ENCODE measurements around the gene ENGASE.

Gene ENGASE

DNA sequence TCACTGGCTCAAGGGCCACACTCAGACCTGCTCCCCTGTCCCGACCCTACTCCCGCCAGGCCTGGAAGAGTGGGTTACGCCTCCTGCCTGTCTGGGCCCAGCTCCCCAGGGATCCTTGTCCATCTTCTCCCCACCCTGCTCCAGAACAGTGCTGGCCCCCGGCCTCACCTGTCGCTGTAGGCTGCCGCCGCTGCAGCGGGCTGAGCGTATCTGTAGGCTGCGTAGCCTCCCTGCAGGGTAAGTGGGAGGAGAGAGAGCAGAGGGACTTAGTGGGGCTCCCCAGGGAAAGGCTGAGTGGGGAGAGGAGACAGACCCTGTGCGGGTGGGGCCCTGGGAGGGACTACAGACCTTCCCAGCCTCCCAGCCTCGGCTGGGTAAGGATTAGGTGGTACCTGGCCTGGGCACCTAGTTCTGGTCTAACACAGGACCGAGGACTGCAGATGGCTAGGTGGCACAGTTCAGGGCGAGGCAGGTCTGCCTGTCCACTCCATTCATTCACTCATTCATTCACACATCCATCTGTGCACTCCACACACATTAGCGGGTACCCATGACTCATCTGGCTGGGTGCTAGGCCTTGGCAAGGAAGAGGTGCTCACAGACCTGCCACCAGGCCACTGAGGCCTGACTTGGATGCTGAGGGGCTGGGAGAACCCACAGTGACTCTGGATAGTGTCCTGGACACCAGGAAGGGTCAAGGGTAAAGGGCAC, 20.9 kb downstream of the ENGASE start:
- Histone ChIP-seq H3K27me3 (ENCODE audit: control insufficient read depth, insufficient read depth, low read length) (peaks cover 55% of the 10 kb centered on the region), H3K4me3 (ENCODE audit: low read length) (no peak overlapping the region), H3K9me3 (ENCODE audit: control insufficient read depth, low read length) (no peaks in the 10 kb centered on the region), H3K9ac (ENCODE audit: low read length) (no peak overlapping the region), H3K36me3 (ENCODE audit: control insufficient read depth, insufficient read depth, low read length) (no peaks in the 10 kb centered on the region), H3K4me1 (ENCODE audit: control insufficient read depth, insufficient read depth, low read length) (no peaks in the 10 kb centered on the region)

DNA sequence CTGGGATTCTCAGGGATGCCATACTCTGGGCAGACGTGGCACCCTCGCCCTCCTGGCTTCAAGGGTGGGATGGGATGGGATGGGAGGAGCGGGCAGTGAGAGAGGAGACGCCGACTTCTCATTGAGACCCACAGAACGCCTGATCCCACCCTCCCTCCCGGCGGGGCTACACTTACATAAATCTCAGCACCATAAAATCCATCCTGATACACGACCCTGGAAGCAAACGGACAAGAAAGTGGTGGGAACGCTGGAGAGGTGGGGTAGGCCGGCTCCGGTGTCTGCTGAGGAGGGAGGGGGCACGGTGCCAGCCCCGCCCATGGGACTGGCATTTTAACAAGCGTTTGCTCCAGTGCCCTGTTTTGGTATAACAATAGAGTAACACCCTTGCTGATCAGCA, 21.9 kb downstream of the ENGASE start:
- Histone ChIP-seq H3K4me1 (ENCODE audit: control insufficient read depth, insufficient read depth, low read length) (no peaks in the 10 kb centered on the region), H3K27me3 (ENCODE audit: control insufficient read depth, insufficient read depth, low read length) (peaks cover 55% of the 10 kb centered on the region), H3K9me3 (ENCODE audit: control insufficient read depth, low read length) (no peaks in the 10 kb centered on the region), H3K9ac (ENCODE audit: low read length) (no peak overlapping the region), H3K4me3 (ENCODE audit: low read length) (no peak overlapping the region), H3K36me3 (ENCODE audit: control insufficient read depth, insufficient read depth, low read length) (no peaks in the 10 kb centered on the region)

DNA sequence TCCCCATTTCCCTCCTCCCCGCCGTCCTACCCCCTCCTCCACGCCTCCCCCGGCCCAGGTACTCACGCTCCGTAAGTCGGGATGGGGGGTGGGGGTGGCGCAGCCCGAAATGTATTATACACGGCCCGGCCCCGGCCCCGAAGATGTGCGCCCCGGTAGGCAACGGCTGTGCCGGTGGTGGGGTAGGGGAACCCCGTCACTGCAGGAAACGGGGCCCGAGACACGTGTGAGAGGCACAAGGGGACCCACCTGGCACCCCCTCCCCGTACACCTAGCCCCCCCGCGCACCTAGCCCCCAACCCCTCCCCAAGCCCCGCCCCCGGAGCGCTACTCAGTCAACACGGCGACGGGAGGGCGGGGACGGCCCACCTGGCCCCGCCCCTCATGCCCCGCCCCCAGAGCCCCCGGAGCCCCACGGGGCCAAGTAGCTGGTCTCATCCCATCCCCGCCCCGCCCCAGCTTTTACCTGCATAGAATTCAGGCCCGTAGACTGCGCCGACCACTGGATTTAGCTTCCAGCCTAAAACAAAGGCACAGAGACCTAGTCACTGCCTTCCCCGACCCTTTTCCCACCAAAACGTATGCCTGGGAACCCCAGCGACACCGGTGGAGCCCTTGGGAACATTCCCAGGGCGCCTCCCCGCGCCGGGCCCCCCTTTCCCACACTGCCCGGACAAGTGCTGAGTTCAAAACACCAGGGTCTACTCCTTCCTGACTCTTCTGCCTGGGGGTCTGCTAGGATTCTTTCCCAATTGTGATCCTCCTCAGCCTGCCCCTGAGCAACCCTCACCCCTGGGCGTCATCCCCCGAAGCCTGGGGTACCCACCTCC, 22.8 kb downstream of the ENGASE start:
- H3K27me3 ChIP-seq (ENCODE audit: control insufficient read depth, insufficient read depth, low read length), result peaks cover 57% of the 10 kb centered on the region
- H3K4me3 ChIP-seq (ENCODE audit: low read length), result no peak overlapping the region
- no peaks in the 10 kb centered on the region for H3K4me1 ChIP-seq (ENCODE audit: control insufficient read depth, insufficient read depth, low read length)
- H3K9me3 ChIP-seq (ENCODE audit: control insufficient read depth, low read length), result no peaks in the 10 kb centered on the region
- no peak overlapping the region for H3K9ac ChIP-seq (ENCODE audit: low read length)
- no peaks in the 10 kb centered on the region for H3K36me3 ChIP-seq (ENCODE audit: control insufficient read depth, insufficient read depth, low read length)

DNA sequence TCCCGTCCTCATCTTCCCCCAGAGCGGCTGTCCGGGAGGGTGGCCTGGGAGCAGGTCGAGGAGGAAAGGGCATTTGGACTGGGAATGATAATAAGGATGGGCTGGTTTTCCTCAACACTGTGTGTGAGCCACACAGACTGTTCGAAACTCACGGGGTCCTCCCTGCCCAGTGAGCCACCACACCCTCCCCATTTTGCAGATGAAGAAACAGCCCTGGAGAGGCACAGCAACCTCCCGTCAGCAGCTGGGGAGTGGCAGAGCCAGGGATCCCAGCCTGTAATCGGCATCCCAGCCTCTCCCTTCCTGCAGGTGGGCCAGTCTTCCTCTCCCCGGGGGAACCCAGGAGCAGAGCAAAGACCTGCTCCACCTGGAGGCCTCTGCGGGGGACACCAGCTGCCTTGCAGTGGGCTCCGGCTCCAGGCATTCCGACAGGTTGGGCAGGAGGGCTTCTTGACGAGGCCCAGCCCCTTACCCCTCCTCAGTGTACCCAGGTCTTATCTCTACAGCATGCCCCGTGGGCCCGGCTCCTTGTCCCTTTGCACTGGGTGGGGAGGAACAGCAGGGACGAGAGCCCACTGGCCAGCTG, 23.8 kb downstream of the ENGASE start:
- H3K4me3 ChIP-seq (ENCODE audit: low read length), result no peak overlapping the region
- H3K36me3 ChIP-seq (ENCODE audit: control insufficient read depth, insufficient read depth, low read length), result no peaks in the 10 kb centered on the region
- no peaks in the 10 kb centered on the region for H3K4me1 ChIP-seq (ENCODE audit: control insufficient read depth, insufficient read depth, low read length)
- H3K9ac ChIP-seq (ENCODE audit: low read length), result no peak overlapping the region
- peaks cover 56% of the 10 kb centered on the region for H3K27me3 ChIP-seq (ENCODE audit: control insufficient read depth, insufficient read depth, low read length)
- H3K9me3 ChIP-seq (ENCODE audit: control insufficient read depth, low read length), result no peaks in the 10 kb centered on the region

DNA sequence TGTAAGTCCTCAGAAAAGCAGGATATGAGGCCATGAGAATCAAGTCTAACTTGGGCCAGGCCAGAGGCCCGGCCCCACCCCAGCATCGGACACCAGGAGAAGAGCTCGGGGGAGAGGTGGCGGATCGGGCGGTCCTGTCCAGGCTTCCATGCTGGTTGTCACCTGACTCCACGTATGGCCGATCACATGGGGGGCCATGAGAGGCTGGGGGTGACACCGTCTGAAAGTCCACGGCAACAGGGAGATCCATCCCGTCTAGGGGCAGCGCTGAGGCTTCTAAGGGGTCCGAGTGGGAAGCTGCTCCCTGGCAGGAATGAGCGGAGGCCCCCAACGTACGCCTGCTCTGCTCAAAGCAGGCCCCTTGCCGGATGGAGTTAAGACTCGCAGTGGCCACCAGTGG, 25.8 kb downstream of the ENGASE start:
- no peaks in the 10 kb centered on the region for H3K9me3 ChIP-seq (ENCODE audit: control insufficient read depth, low read length)
- H3K4me1 ChIP-seq (ENCODE audit: control insufficient read depth, insufficient read depth, low read length), result no peaks in the 10 kb centered on the region
- no peak overlapping the region for H3K4me3 ChIP-seq (ENCODE audit: low read length)
- no peak overlapping the region for H3K9ac ChIP-seq (ENCODE audit: low read length)
- H3K36me3 ChIP-seq (ENCODE audit: control insufficient read depth, insufficient read depth, low read length), result no peaks in the 10 kb centered on the region
- peaks cover 58% of the 10 kb centered on the region for H3K27me3 ChIP-seq (ENCODE audit: control insufficient read depth, insufficient read depth, low read length)

DNA sequence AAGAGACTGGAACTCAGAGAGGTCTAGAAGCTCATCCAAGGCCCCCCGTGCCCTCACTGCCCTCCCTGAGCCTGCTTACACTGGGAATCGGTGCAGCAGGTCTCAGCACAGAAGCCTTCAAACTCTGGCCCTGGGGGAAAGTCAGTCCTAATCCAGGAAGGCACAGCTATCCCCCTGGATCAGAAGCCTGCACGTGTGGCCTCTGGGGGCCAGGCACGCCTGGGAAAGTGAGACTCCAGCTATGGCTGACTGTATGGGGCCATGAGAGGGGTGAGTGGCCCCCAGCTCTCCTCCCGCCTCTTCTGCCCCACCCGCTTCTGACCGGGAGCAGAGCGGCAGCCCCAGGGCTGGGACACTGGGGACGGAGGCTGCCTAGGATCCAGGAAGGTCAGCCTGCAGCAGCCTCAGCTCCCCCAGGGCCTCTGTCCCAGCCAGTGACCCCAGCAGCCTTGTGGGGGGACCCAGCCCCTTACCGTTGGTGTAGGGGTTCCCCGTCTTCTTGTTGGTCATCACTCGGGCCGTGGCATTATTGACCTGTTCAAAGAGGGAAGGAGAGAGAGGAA, 26.6 kb downstream of the ENGASE start:
- peaks cover 53% of the 10 kb centered on the region for H3K27me3 ChIP-seq (ENCODE audit: control insufficient read depth, insufficient read depth, low read length)

DNA sequence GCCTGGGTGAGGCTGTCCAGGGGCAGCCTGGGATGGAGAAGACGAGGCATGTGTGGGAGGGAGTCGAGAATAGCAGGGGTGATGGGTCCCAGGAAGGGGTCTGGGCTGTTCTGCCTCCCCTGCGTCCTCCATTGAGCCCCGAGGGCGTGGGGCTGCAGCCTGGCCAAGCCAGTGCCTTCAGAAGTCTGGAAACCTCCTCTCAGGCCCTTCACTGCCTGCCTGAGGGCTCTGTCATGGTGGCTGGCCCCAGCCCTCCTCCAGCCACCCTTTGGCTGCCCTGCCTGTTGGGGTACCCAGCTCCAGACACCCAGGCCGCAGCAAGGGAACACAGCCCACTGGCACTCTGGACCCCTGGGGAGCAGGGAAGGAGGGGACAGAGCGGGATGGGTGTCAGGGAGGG, 27.6 kb downstream of the ENGASE start:
- H3K4me3 ChIP-seq (ENCODE audit: low read length), result no peak overlapping the region
- no peaks in the 10 kb centered on the region for H3K4me1 ChIP-seq (ENCODE audit: control insufficient read depth, insufficient read depth, low read length)
- H3K9ac ChIP-seq (ENCODE audit: low read length), result no peak overlapping the region
- H3K27me3 ChIP-seq (ENCODE audit: control insufficient read depth, insufficient read depth, low read length), result peaks cover 44% of the 10 kb centered on the region
- H3K36me3 ChIP-seq (ENCODE audit: control insufficient read depth, insufficient read depth, low read length), result no peaks in the 10 kb centered on the region
- no peaks in the 10 kb centered on the region for H3K9me3 ChIP-seq (ENCODE audit: control insufficient read depth, low read length)

More for the DNA sequence above, 26.6 kb downstream of the ENGASE start:
- H3K4me1 ChIP-seq (ENCODE audit: control insufficient read depth, insufficient read depth, low read length), result no peaks in the 10 kb centered on the region
- no peak overlapping the region for H3K9ac ChIP-seq (ENCODE audit: low read length)
- no peaks in the 10 kb centered on the region for H3K9me3 ChIP-seq (ENCODE audit: control insufficient read depth, low read length)
- H3K4me3 ChIP-seq (ENCODE audit: low read length), result no peak overlapping the region
- no peaks in the 10 kb centered on the region for H3K36me3 ChIP-seq (ENCODE audit: control insufficient read depth, insufficient read depth, low read length)

DNA sequence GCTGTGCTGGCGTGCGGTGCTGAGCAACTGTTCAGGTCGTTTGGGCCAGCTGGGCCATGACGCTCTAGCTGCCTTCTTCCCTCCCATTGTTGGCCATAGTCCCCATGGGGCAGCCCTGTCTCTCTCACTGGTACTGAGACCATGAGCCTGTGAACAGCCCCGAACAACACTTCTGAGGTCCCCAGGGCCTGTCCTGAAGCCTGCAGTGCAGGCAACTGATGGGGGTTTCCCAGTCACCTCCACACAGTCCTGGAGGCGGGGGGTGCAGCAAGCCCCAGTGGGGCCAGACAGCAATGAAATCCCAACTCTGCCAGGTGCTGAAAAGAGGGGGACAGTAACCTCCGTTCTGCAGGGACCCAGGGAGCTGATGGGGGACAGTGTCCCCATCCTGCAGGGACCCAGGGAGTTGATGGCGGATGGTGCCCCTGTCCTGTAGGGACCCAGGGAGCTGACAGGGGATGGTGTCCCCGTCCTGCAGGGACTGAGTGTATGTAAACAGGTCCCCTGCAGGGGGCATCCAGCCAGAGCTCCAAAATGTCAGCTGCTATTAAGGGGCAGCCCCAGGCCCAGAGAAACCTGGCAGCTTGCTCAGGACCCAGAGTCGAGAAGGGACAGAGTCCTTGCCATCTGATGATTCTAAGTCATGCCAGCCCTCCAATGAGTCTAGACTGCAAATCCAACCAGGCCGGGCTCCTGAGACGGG, 30.4 kb downstream of the ENGASE start:
- peaks cover 28% of the 10 kb centered on the region for H3K27me3 ChIP-seq (ENCODE audit: control insufficient read depth, insufficient read depth, low read length)
- H3K36me3 ChIP-seq (ENCODE audit: control insufficient read depth, insufficient read depth, low read length), result no peaks in the 10 kb centered on the region
- no peaks in the 10 kb centered on the region for H3K9me3 ChIP-seq (ENCODE audit: control insufficient read depth, low read length)
- no peak overlapping the region for H3K4me3 ChIP-seq (ENCODE audit: low read length)
- no peak overlapping the region for H3K9ac ChIP-seq (ENCODE audit: low read length)
- H3K4me1 ChIP-seq (ENCODE audit: control insufficient read depth, insufficient read depth, low read length), result no peaks in the 10 kb centered on the region

DNA sequence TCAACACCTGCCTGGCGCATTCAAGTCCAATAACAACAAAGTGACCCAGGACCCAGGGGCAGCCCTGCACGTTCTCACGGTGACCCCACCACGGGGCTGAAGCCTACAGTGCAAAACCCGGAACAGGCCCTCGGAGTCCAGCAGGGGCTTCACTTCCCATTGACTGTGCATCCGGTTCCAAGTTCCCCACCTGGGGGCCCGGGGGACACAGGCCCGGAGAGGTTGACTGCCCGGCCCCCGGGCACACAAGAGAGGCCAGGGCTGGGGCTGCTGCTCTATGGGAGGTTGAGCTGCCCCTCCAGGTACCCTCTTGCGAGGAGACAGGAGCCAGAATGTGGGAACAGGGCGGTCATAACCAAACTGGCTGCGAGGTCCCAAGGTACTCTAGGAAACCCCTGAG, 31.3 kb downstream of the ENGASE start:
- peaks cover 28% of the 10 kb centered on the region for H3K27me3 ChIP-seq (ENCODE audit: control insufficient read depth, insufficient read depth, low read length)
- H3K4me1 ChIP-seq (ENCODE audit: control insufficient read depth, insufficient read depth, low read length), result no peaks in the 10 kb centered on the region
- no peak overlapping the region for H3K4me3 ChIP-seq (ENCODE audit: low read length)
- H3K36me3 ChIP-seq (ENCODE audit: control insufficient read depth, insufficient read depth, low read length), result no peaks in the 10 kb centered on the region
- H3K9me3 ChIP-seq (ENCODE audit: control insufficient read depth, low read length), result no peaks in the 10 kb centered on the region
- no peak overlapping the region for H3K9ac ChIP-seq (ENCODE audit: low read length)

DNA sequence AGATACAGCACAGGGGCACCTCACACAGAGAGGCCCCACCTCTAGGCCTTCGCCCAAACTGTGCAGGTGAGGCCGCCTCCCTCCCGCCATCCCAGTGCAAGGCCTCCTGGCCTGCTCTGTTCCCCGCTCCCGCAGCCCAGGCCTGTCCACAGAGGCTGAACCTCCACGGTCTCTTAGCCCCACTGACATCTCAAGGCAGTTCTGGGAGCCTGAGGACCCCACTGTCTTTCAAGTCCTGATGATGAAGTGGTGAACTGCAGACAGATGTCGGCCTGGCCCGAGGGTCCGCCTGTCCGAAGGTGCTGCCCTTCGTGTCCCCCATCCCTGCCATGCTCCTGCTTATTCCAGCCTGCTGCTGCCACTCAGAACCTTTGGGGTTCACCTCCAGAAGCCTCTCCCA, 32.3 kb downstream of the ENGASE start:
- Histone ChIP-seq H3K4me1 (ENCODE audit: control insufficient read depth, insufficient read depth, low read length) (no peaks in the 10 kb centered on the region), H3K9me3 (ENCODE audit: control insufficient read depth, low read length) (no peaks in the 10 kb centered on the region), H3K9ac (ENCODE audit: low read length) (no peak overlapping the region), H3K4me3 (ENCODE audit: low read length) (no peak overlapping the region), H3K36me3 (ENCODE audit: control insufficient read depth, insufficient read depth, low read length) (no peaks in the 10 kb centered on the region), H3K27me3 (ENCODE audit: control insufficient read depth, insufficient read depth, low read length) (peaks cover 23% of the 10 kb centered on the region)

DNA sequence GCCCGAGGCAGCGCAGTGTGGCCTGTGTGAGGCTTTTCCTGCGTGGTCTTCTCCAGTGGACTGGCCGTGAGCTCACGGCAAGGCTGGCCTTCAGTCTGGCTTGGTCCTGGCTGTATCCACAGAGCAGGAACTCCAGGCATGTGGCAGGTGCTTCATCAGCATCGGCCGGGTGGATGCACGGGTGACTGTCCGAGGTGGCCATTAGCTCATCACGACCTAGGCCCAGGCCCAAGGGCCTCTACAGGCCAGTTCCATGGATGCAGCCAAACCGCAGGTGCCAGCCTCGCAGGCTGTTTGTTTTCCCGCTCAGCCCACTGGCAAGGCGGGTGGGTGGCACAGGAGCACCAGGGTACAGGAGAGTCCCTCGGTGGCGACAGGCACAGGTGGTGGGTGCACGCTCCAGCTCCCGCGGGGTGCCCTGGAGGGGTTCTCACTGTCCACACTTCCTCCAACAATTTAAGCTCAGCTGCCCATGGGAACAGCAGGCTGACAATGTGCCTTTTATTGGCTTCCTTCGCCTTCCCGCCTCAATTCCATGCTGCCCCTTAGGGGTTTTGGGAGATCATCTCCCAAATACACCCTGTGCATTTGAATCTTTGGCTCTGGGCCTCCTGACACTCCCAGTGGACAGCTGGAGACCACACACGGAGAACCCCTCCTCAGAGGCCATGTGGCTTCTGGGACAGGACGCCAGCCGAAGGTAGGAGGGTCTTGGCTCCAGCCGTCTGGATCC, 33.0 kb downstream of the ENGASE start:
- Histone ChIP-seq H3K36me3 (ENCODE audit: control insufficient read depth, insufficient read depth, low read length) (no peaks in the 10 kb centered on the region), H3K9ac (ENCODE audit: low read length) (no peak overlapping the region), H3K9me3 (ENCODE audit: control insufficient read depth, low read length) (no peaks in the 10 kb centered on the region), H3K4me1 (ENCODE audit: control insufficient read depth, insufficient read depth, low read length) (no peaks in the 10 kb centered on the region), H3K4me3 (ENCODE audit: low read length) (no peak overlapping the region), H3K27me3 (ENCODE audit: control insufficient read depth, insufficient read depth, low read length) (peaks cover 16% of the 10 kb centered on the region)
